ENCODE measurements around the gene ZNF425. TPM values are rescaled to one million over a fixed set of nuclear protein-coding genes. Genes with fewer than 3 reads are reported as not detected.

Gene ZNF425
- total and polyA plus RNA-seq, 7 experiments from 2014 or later, result 0.26 to 4.9 (median 1.0) TPM

- Mint-ChIP-seq H3K4me1 (peaks cover 15 to 55% (median 38%) of the 10 kb centered on the region in 7 donors), H3K4me3 (no peak overlapping the region)
- intact Hi-C loops (cut with micrococcal nuclease), result no loop called here
Measured at GRCh38 chr7:149085866-149086265, 40.3 kb downstream of the ZNF425 start.

GRCh38 chr7:149084407-149084806 is 41.7 kb downstream of the ZNF425 start:
- Histone ChIP-seq H3K36me3 (ENCODE audit: control insufficient read depth in 2 of 3, insufficient read depth in 3 of 3, low read length in 3 of 3) (no peaks in the 10 kb centered on the region), H3K27me3 (ENCODE audit: control insufficient read depth in 2 of 2, insufficient read depth in 2 of 2, low read length in 2 of 2) (no peaks in the 10 kb centered on the region), H3K4me3 (ENCODE audit: low read length) (no peak overlapping the region), H3K9me3 (ENCODE audit: control insufficient read depth in 2 of 3, low read length in 3 of 3) (peaks cover 0 to 6% (median 4%) of the 10 kb centered on the region in 3 experiments), H3K4me1 (ENCODE audit: control insufficient read depth in 2 of 2, insufficient read depth in 2 of 2, low read length in 2 of 2) (peaks cover 2 to 4% of the 10 kb centered on the region in 2 donors), H3K27ac (ENCODE audit: low read depth, low read length) (no peak overlapping the region)
- Mint-ChIP-seq H3K27me3 (no peaks in the 10 kb centered on the region), H3K4me3 (no peak overlapping the region), H3K27ac (no peak overlapping the region), H3K4me1 (peaks cover 8 to 55% (median 38%) of the 10 kb centered on the region in 7 donors), H3K9me3 (peaks cover 0 to 15% (median 2%) of the 10 kb centered on the region in 11 donors), H3K36me3 (peaks cover 4 to 36% (median 32%) of the 10 kb centered on the region in 5 donors)
- POLR2A ChIA-PET, result no interaction called here
- ATAC-seq (no peak), DNase-seq (no peak)
- CTCF ChIA-PET, result interaction anchor here (0.6 to 1.0 kb wide), 2 partner anchors 63 to 79 kb away, joined by 3 to 4 read pairs; no protein-coding TSS in a partner anchor
- intact Hi-C loops (cut with micrococcal nuclease), result no loop called here

More at GRCh38 chr7:149085866-149086265, 40.3 kb downstream of the ZNF425 start:
- H3K9me3 Mint-ChIP-seq, result peaks cover 0 to 15% (median 2%) of the 10 kb centered on the region in 11 donors
- peak overlapping the region in 3 of 9 donors; percentile 6 to 52 (median 38) for H3K27ac Mint-ChIP-seq
- no peaks in the 10 kb centered on the region for H3K27me3 Mint-ChIP-seq
- POLR2A ChIA-PET, result interaction anchor here (1.0 kb wide), 1 partner anchor 58 kb away, joined by 3 read pairs; no protein-coding TSS in a partner anchor
- no peak for DNase-seq
- peaks cover 0 to 4% (median 0%) of the 10 kb centered on the region in 3 experiments for H3K36me3 ChIP-seq (ENCODE audit: control insufficient read depth in 2 of 3, insufficient read depth in 3 of 3, low read length in 3 of 3)
- H3K36me3 Mint-ChIP-seq, result peaks cover 4 to 33% (median 23%) of the 10 kb centered on the region in 5 donors
- H3K27ac ChIP-seq (ENCODE audit: low read depth, low read length), result no peak overlapping the region
- H3K4me3 ChIP-seq (ENCODE audit: low read length), result no peak overlapping the region
- peaks cover 0 to 6% (median 4%) of the 10 kb centered on the region in 3 experiments for H3K9me3 ChIP-seq (ENCODE audit: control insufficient read depth in 2 of 3, low read length in 3 of 3)
- peaks cover 8 to 9% of the 10 kb centered on the region in 2 donors for H3K4me1 ChIP-seq (ENCODE audit: control insufficient read depth in 2 of 2, insufficient read depth in 2 of 2, low read length in 2 of 2)
- no peak for ATAC-seq
- no peaks in the 10 kb centered on the region for H3K27me3 ChIP-seq (ENCODE audit: control insufficient read depth in 2 of 2, insufficient read depth in 2 of 2, low read length in 2 of 2)
- CTCF ChIA-PET, result no interaction called here

DNA sequence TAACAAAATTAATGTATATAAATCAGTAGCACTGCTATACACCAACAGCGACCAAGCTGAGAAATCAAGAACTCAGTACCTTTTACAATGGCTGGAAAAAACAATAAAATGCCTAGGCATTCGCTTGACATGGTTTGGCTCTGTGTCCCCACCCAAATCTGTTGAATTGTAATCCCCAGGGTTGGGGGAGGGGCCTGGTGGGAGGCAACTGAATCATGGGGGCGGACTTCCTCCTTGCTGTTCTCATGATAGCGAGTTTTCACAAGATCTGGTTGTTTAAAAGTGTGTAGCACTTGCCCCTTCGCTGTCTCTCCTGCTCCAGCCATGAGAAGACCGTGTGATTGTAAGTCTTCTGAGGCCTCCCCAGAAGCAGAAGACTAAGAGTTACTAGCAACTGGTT is 44.2 kb downstream of the ZNF425 start:
- H3K9me3 Mint-ChIP-seq, result peaks cover 0 to 15% (median 2%) of the 10 kb centered on the region in 11 donors
- no peak for ATAC-seq
- intact Hi-C loops (cut with micrococcal nuclease), result no loop called here
- no peaks in the 10 kb centered on the region for H3K4me1 ChIP-seq (ENCODE audit: control insufficient read depth in 2 of 2, insufficient read depth in 2 of 2, low read length in 2 of 2)
- H3K27me3 ChIP-seq (ENCODE audit: control insufficient read depth in 2 of 2, insufficient read depth in 2 of 2, low read length in 2 of 2), result no peaks in the 10 kb centered on the region
- peaks cover 7 to 44% (median 40%) of the 10 kb centered on the region in 5 donors for H3K36me3 Mint-ChIP-seq
- H3K9me3 ChIP-seq (ENCODE audit: control insufficient read depth in 2 of 3, low read length in 3 of 3), result peaks cover 0 to 6% (median 4%) of the 10 kb centered on the region in 3 experiments
- peak overlapping the region in 2 of 9 donors; percentile 4 to 36 for H3K27ac Mint-ChIP-seq
- no peaks in the 10 kb centered on the region for H3K36me3 ChIP-seq (ENCODE audit: control insufficient read depth in 2 of 3, insufficient read depth in 3 of 3, low read length in 3 of 3)
- DNase-seq, result no peak
- H3K4me1 Mint-ChIP-seq, result peaks cover 0 to 44% (median 28%) of the 10 kb centered on the region in 7 donors
- no peak overlapping the region for H3K4me3 Mint-ChIP-seq
- H3K4me3 ChIP-seq (ENCODE audit: low read length), result no peak overlapping the region
- no peak overlapping the region for H3K27ac ChIP-seq (ENCODE audit: low read depth, low read length)
- H3K27me3 Mint-ChIP-seq, result no peaks in the 10 kb centered on the region
- ChIA-PET POLR2A (no interaction called here), CTCF (no interaction called here)

GRCh38 chr7:149077594-149077993 is 48.5 kb downstream of the ZNF425 start:
- H3K36me3 Mint-ChIP-seq, result peaks cover 6 to 39% (median 23%) of the 10 kb centered on the region in 5 donors
- CTCF ChIA-PET, result no interaction called here

DNA sequence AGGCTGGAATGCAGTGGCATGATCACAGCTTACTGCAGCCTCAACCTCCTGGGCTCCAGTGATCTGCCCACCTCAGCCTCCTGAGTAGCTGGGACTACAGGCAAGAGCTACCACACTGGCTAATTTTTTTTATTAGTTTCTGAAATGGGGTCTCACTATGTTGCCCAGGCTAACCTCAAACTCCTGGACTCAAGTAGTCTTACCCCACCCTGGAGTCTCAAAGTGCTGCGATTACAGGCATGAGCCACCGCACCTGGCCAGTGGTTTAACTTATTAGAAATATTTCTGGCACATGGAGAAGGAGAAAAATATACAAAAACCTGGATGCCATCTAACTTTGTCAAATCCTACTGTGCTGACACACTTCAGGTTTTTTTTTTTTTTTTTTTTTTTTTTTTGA is 50.8 kb downstream of the ZNF425 start:
- no peak overlapping the region for H3K27ac ChIP-seq (ENCODE audit: low read depth, low read length)
- H3K4me1 ChIP-seq (ENCODE audit: control insufficient read depth in 2 of 2, insufficient read depth in 2 of 2, low read length in 2 of 2), result no peaks in the 10 kb centered on the region
- no peak overlapping the region for H3K4me3 Mint-ChIP-seq
- no peaks in the 10 kb centered on the region for H3K27me3 ChIP-seq (ENCODE audit: control insufficient read depth in 2 of 2, insufficient read depth in 2 of 2, low read length in 2 of 2)
- CTCF ChIA-PET, result no interaction called here
- peaks cover 6 to 31% (median 13%) of the 10 kb centered on the region in 7 donors for H3K4me1 Mint-ChIP-seq
- H3K36me3 ChIP-seq (ENCODE audit: control insufficient read depth in 2 of 3, insufficient read depth in 3 of 3, low read length in 3 of 3), result peaks cover 0 to 30% (median 6%) of the 10 kb centered on the region in 3 experiments
- intact Hi-C loops (cut with micrococcal nuclease), result no loop called here
- H3K9me3 Mint-ChIP-seq, result no peaks in the 10 kb centered on the region
- no peak for ATAC-seq
- no peaks in the 10 kb centered on the region for H3K27me3 Mint-ChIP-seq
- no peak for DNase-seq
- H3K9me3 ChIP-seq (ENCODE audit: control insufficient read depth in 2 of 3, low read length in 3 of 3), result no peaks in the 10 kb centered on the region
- H3K27ac Mint-ChIP-seq, result peak overlapping the region in 3 of 9 donors; percentile 17 to 53 (median 52)
- POLR2A ChIA-PET, result interaction anchor here (1.0 kb wide), 1 partner anchor 16 kb away, joined by 3 read pairs; the partner anchor contains the start of gene ZNF786
- peaks cover 6 to 48% (median 20%) of the 10 kb centered on the region in 5 donors for H3K36me3 Mint-ChIP-seq
- no peak overlapping the region for H3K4me3 ChIP-seq (ENCODE audit: low read length)

More at GRCh38 chr7:149077594-149077993, 48.5 kb downstream of the ZNF425 start:
- no peak overlapping the region for H3K27ac ChIP-seq (ENCODE audit: low read depth, low read length)
- Mint-ChIP-seq H3K9me3 (no peaks in the 10 kb centered on the region), H3K27ac (no peak overlapping the region), H3K4me3 (no peak overlapping the region), H3K4me1 (peaks cover 6 to 40% (median 24%) of the 10 kb centered on the region in 7 donors), H3K27me3 (no peaks in the 10 kb centered on the region)
- POLR2A ChIA-PET, result interaction anchor here (0.6 kb wide), 1 partner anchor 355 kb away, joined by 3 read pairs; no protein-coding TSS in a partner anchor
- peaks cover 0 to 7% (median 4%) of the 10 kb centered on the region in 3 experiments for H3K36me3 ChIP-seq (ENCODE audit: control insufficient read depth in 2 of 3, insufficient read depth in 3 of 3, low read length in 3 of 3)
- intact Hi-C loops (cut with micrococcal nuclease), result no loop called here
- DNase-seq, result no peak
- H3K4me1 ChIP-seq (ENCODE audit: control insufficient read depth in 2 of 2, insufficient read depth in 2 of 2, low read length in 2 of 2), result no peaks in the 10 kb centered on the region
- no peaks in the 10 kb centered on the region for H3K9me3 ChIP-seq (ENCODE audit: control insufficient read depth in 2 of 3, low read length in 3 of 3)
- no peak for ATAC-seq
- no peaks in the 10 kb centered on the region for H3K27me3 ChIP-seq (ENCODE audit: control insufficient read depth in 2 of 2, insufficient read depth in 2 of 2, low read length in 2 of 2)
- H3K4me3 ChIP-seq (ENCODE audit: low read length), result no peak overlapping the region

GRCh38 chr7:149074116-149074885 is 51.8 kb downstream of the ZNF425 start:
- CTCF ChIA-PET, result no interaction called here
- ATAC-seq (no peak), DNase-seq (no peak)
- H3K27ac ChIP-seq (ENCODE audit: low read depth, low read length), result peak overlapping the region; percentile 28
- Mint-ChIP-seq H3K4me1 (peaks cover 5 to 29% (median 12%) of the 10 kb centered on the region in 7 donors), H3K27ac (peak overlapping the region in 8 of 9 donors; percentile 38 to 76 (median 66)), H3K36me3 (peaks cover 6 to 45% (median 17%) of the 10 kb centered on the region in 5 donors), H3K27me3 (no peaks in the 10 kb centered on the region), H3K9me3 (no peaks in the 10 kb centered on the region), H3K4me3 (no peak overlapping the region)
- H3K9me3 ChIP-seq (ENCODE audit: control insufficient read depth in 2 of 3, low read length in 3 of 3), result no peaks in the 10 kb centered on the region
- H3K4me3 ChIP-seq (ENCODE audit: low read length), result no peak overlapping the region
- H3K27me3 ChIP-seq (ENCODE audit: control insufficient read depth in 2 of 2, insufficient read depth in 2 of 2, low read length in 2 of 2), result no peaks in the 10 kb centered on the region
- peaks cover 0 to 34% (median 6%) of the 10 kb centered on the region in 3 experiments for H3K36me3 ChIP-seq (ENCODE audit: control insufficient read depth in 2 of 3, insufficient read depth in 3 of 3, low read length in 3 of 3)
- H3K4me1 ChIP-seq (ENCODE audit: control insufficient read depth in 2 of 2, insufficient read depth in 2 of 2, low read length in 2 of 2), result no peaks in the 10 kb centered on the region
- intact Hi-C loops (cut with micrococcal nuclease), result no loop called here
- POLR2A ChIA-PET, result interaction anchor here (1.0 kb wide), 1 partner anchor 17 kb away, joined by 3 read pairs; the partner anchor contains the start of gene ZNF786

Data from naive thymus-derived CD4-positive, alpha-beta T cell (primary cell).